Activated CD8-positive, alpha-beta memory T cell treated with anti-CD3 and anti-CD28 coated beads, Interleukin-2, amount 50 U/mL, for 4 hours (primary cell): ENCODE results near the gene MBP.

Experiments used
- DNase-seq: peaks from one replicate; pipeline ENCODE4 v3.0.0-alpha.2; 2020

The MBP gene

GRCh38 chr18:77133051-77133834 is 660 bp upstream of the MBP start:
- no peak for DNase-seq

DNA sequence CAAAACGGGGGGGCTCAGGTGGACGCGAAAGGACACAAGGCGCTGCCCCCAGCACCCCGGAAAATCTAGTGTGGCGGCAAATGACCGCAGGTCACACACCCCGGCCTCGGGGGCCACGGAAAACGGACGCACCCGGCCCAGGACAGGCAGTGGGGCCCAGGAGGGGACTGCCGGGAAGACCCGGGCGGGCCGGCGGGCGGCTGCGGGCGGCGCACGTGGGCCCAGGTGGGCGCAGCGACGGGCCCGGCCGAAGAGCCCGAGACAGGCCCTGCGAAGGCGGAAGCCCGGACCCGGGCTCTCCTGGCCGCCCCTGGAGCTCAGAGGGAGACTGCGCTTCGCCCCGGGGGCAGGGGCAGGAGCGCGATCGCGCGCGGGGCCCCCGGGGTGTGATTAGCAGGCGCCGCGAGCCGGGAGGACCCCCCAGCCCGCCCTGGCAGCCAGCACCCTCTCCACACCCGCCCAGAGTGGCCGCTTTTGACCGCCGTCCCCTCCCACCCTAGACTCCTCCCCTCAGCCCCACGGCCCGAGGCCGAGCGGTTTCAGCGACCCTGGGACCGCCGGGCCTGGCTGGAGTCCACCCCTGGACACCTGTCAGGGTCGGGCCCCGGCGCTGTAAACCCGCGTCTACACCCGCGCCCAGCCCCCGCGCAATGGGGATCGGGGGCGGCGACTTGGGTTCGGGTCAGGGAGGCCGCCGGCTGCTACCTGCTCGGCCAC is 773 bp downstream of the MBP start:
- peak; percentile 43 for DNase-seq

GRCh38 chr18:77131100-77131651 is 1.4 kb downstream of the MBP start:
- DNase-seq: peak; percentile 58

DNA sequence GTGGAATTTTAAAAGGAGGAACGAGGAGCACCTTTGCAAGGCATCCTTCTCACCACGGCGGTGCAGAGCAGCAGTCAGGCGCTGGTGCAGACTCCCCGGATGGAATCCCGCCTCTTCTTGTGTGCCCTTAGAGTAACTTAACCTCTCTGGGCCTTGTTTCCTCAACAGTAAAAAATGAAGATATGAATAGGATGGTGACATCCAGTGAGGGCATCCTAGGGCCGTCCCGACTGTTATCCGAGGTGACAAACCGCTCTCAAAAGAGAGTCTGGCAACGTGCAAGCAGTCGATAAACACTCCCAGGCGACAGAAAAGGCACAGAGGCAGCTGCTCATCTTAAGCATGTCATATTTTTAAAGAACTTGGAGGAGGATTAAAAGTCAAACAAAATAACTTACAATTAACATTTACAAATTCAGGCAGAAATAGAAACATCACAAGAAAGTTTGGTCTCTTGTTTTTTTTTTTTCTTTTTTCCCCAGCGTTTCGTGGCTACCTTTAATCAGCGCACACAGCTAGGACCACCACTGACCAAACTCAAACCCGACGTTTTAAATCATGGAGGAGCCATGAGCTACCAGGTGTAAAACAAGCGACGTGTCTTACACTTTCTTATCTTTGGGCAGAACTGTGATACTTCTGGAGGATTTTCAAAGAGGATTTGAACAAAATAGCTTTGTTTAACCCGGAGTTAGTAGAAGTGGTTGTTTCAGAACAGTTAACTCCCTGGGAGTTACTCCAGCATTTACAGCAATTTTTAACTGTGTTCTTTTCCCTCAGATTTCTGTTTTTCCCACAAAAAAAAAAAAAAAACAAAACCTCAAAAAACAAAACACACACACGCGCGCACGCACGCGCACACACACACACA is 2.1 kb downstream of the MBP start:
- no peak for DNase-seq

DNA sequence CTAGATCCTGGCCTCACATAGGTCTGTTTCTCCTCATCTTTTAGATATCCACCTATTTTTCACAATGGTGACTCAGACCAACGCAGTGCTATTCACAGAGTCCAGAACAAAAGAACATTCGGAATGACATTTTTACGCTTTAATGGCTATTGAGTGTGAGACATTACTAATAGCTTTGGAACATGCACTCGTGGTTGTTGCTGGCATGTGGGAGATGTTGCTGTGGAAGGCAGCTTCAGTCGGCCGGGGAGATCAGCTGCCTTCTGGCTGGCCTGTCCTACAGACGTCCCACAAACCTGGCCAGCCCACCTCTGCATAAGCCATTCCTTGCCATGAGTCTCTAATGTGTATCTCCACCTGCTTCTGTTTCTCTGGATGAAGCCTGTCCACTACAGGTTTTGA is 3.4 kb downstream of the MBP start:
- no peak for DNase-seq

GRCh38 chr18:77127769-77128671 is 4.6 kb downstream of the MBP start:
- DNase-seq: no peak

- peak; percentile 52 for DNase-seq
Measured at GRCh38 chr18:77124452-77124922, 8.1 kb downstream of the MBP start.

DNA sequence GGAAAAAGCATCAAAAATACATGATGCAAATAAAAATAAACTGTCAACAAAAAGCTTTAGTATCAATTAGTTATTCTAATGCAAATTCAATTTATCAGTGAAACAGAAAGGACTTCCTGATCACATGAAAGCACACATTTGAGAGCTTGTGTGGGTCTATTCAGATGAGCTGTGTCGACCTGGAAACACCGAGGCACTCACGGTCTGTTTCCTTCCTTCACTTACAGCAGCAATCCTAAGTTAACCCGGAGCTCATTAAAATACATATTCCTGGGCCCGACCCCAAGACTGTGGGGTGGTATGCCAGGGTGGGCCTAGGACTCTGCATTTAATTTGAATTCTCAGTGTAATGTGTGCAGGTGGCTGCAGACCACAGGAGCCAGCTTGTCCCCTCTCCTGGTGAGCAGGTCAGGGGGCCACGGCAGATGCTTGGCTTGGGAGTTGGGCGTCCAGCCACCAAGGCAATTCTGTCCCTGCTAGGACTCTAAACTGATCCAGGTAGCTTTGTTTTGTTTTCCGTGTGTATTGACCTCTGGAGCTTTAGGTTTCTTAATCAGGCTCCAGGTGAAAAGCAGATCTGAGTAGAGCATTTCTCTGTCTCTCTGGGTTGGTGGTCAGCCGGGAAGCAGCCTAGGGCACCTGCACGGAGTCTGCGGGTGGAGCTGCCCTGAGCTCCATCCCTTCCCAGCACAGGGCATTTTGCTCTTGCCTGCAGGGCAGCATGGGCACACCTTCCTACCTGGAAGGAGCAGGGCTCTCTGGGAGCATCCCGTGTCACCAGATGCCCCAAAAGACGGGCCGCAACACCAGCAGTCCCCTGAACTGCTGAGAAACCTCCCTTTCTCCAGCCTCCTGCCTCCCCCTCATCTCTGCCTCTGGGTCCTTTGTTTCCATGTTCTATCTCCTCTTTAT is 9.0 kb downstream of the MBP start:
- no peak for DNase-seq

DNA sequence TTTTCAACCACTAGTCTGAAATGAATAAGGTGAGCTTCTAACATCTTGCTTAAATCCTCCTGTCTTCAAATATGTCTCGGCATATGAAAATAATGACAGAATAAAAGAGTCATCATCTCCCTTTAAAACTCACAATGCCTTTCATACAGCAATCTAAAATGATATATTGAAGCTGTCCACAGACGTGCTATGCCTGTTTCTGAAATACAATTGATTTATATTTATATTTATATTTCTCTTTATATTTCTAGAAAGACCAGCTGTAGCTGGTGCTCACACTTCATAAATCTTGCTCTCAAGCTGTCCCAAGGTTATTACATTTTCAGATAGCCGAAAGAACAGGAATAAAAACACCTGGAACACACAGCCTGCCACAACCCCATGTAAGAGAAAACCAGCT is 11.1 kb downstream of the MBP start:
- DNase-seq: no peak

- no peak for DNase-seq
Measured at GRCh38 chr18:77119851-77120491, 12.6 kb downstream of the MBP start.

GRCh38 chr18:77119101-77119850 is 13.3 kb downstream of the MBP start:
- no peak for DNase-seq

DNA sequence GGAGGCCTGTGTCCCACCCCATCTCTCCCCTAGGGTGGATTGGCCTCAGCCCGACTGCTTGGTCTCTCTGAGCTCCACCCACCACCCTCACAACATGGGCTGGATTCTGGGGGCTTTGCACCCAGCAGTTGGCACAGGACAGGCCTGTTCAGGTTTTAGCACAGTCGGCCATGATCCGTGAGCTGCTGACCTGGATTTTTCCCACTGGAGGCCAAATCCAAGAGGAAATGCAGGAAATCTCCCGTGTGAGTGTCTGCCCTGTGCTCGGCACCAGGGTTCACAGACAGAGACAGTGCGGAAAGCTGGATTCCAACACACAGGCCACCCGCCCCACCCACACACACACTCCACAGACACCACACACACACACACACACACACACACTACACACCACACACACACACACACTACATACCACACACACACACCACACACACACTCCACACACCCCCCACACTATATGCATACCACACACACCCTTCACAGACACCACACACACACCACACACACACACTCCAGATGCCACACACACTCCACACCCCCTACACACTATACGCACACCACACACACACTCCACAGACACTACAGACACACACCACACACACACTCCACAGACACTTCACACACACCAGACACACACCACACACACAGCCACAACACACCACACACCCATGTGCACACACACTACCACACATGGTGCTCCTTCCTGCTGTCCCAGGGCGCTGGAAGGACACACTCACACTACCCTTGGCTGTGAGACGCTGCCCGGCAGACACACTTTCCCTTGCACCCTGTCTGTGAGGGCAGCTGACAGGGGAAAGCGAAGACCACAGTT is 14.1 kb downstream of the MBP start:
- DNase-seq: no peak

GRCh38 chr18:77116201-77117080 is 16.1 kb downstream of the MBP start:
- DNase-seq: no peak

GRCh38 chr18:77115192-77115953 is 17.2 kb downstream of the MBP start:
- DNase-seq: no peak

GRCh38 chr18:77114415-77115191 is 18.0 kb downstream of the MBP start:
- peak; percentile 54 for DNase-seq

GRCh38 chr18:77114152-77114414 is 18.5 kb downstream of the MBP start:
- no peak for DNase-seq
